Gastroesophageal sphincter (tissue), 4 donors: ENCODE results near the gene CD274. TPM values are rescaled to one million over a fixed set of nuclear protein-coding genes. Genes with fewer than 3 reads are reported as not detected.

Source experiments
- ATAC-seq: fragments of 150-250 bp; one replicate; pipeline ENCODE4 v1.9.1; 2016; ENCODE audit warnings: mild to moderate bottlenecking, moderate library complexity
- H3K27ac ChIP-seq, 4 donors: fragments of 200-600 bp; sonication (generic) in 3 of 4; 1 replicate in 3 of 4; 2 replicates in 1 of 4; pipeline ENCODE4 v1.5.1; 2016 to 2019
- H3K27me3 ChIP-seq: fragments of 200-600 bp; sonication (generic); one replicate; pipeline ENCODE4 v1.5.1; 2019
- H3K36me3 ChIP-seq, 2 donors: fragments of 200-600 bp; sonication (generic); one replicate each; pipeline ENCODE4 v1.5.1; 2019; ENCODE audit warnings: control low read depth in 1 of 2
- H3K4me1 ChIP-seq, 3 donors: fragments of 200-600 bp; sonication (generic); 1 replicate in 2 of 3; 2 replicates in 1 of 3; pipeline ENCODE4 v1.5.1; 2016 to 2019; ENCODE audit warnings: control low read depth in 2 of 3
- H3K4me3 ChIP-seq, 2 donors: fragments of 200-600 bp; sonication (generic); one replicate each; pipeline ENCODE4 v1.5.1; 2019; ENCODE audit warnings: mild to moderate bottlenecking in 1 of 2, moderate library complexity in 1 of 2
- H3K9me3 ChIP-seq, 3 donors: fragments of 200-600 bp; sonication (generic); one replicate each; pipeline ENCODE4 v1.5.1; 2017 to 2019; ENCODE audit warnings: control low read depth in 2 of 3
- EP300 ChIP-seq: sonication (generic); formaldehyde crosslinking; IDR thresholded peaks from one replicate; pipeline ENCODE4 v1.6.1; 2017; ENCODE audit warnings: antibody characterized with exemption, mild to moderate bottlenecking
- POLR2A ChIP-seq, 2 donors: fragments of 450-650 bp; IDR thresholded peaks; one replicate each; pipeline ENCODE4 v1.6.1; 2017; ENCODE audit warnings: antibody characterized with exemption in 2 of 2, mild to moderate bottlenecking in 2 of 2, moderate library complexity in 1 of 2
- POLR2AphosphoS5 ChIP-seq: sonication (generic); formaldehyde crosslinking; IDR thresholded peaks from one replicate; pipeline ENCODE4 v1.6.1; 2017; ENCODE audit warnings: antibody characterized with exemption
- WGBS, 2 donors: methylation state at CpG; one replicate each; pipeline ENCODE4 v1.1.5; 2018; ENCODE audit warnings: low coverage in 1 of 2; 5-methylcytosine and 5-hydroxymethylcytosine counted together
- total RNA-seq, 4 donors: library from RNA; depleted of rRNA; stranded (reverse); fragments of >200 nt; gene quantifications; one replicate each; pipeline ENCODE4 v1.1.0, GENCODE V29; 2016
- TF ChIP-seq, protein P1 (sequence below), 4 experiments: fragments of 200-600 bp in 2 of 4; fragments of 450-650 bp in 2 of 4; sonication (generic) in 1 of 4; IDR thresholded peaks; one replicate each; pipeline ENCODE4 v1.5.1; 2017 to 2019; ENCODE audit warnings: antibody characterized with exemption in 4 of 4, mild to moderate bottlenecking in 2 of 4, moderate library complexity in 2 of 4

The CD274 gene
- total RNA-seq, 4 donors from 2014 or later, result 0.73 to 3.6 (median 2.7) TPM

DNA sequence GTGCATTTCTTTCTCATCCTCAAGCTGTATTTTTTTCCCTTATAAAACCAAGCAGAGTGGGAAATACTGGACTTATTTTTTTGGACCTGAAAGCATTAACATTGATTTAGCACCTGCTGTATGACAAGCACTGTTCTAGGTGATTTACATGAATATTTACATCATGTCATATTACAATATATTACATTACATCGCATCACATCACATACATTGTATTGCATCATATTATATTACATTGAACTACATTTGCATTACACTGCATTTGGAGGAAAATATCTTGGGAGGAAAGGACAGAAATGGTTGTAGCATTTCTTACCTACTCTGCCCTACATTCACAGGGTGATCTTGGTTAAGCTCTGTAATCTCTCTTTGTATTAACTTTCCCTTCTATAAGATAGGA, 48.8 kb downstream of the CD274 start:
- Histone ChIP-seq H3K4me3 (no peak overlapping the region), H3K9me3 (no peaks in the 10 kb centered on the region), H3K27me3 (no peaks in the 10 kb centered on the region), H3K4me1 (peaks cover 0 to 13% (median 0%) of the 10 kb centered on the region in 3 donors), H3K27ac (no peak overlapping the region), H3K36me3 (no peaks in the 10 kb centered on the region)
- WGBS, 2 donors, result 94 to 100% methylated on average over 1 of the region's 1 CpG
- no peak for TF ChIP-seq POLR2AphosphoS5
- no peak for TF ChIP-seq EP300
- TF ChIP-seq POLR2A (IDR thresholded peaks at IDR 0.05), result no peak
- TF ChIP-seq, protein P1, sequence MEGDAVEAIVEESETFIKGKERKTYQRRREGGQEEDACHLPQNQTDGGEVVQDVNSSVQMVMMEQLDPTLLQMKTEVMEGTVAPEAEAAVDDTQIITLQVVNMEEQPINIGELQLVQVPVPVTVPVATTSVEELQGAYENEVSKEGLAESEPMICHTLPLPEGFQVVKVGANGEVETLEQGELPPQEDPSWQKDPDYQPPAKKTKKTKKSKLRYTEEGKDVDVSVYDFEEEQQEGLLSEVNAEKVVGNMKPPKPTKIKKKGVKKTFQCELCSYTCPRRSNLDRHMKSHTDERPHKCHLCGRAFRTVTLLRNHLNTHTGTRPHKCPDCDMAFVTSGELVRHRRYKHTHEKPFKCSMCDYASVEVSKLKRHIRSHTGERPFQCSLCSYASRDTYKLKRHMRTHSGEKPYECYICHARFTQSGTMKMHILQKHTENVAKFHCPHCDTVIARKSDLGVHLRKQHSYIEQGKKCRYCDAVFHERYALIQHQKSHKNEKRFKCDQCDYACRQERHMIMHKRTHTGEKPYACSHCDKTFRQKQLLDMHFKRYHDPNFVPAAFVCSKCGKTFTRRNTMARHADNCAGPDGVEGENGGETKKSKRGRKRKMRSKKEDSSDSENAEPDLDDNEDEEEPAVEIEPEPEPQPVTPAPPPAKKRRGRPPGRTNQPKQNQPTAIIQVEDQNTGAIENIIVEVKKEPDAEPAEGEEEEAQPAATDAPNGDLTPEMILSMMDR (IDR thresholded peaks at IDR 0.05), result no peak
- ATAC-seq, result no peak

DNA sequence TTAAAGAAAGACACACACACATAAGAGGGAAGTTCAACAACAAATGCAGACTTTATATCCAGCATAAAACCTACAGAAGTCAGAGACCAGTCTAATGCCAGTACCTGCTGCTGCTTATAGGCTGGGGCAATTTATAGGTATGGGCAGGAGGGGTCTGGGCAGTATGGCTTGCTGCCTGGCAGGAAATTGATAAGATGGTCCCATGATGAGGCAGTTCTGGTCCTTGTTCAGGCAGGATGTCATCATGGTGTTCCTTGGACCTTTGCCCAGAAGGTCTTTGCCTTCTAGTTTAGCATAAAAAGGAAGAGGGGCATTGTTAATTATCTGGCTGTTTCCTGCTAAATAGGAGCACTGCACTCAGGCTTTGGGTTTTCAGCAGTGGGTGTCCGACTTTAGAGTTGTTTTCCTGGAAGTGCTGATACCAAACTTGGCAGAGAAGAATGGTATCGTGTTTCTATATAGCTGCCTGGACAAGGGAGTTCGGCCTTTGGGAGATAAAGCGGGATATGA, 49.6 kb downstream of the CD274 start:
- no peak for TF ChIP-seq POLR2A (IDR thresholded peaks at IDR 0.05)
- TF ChIP-seq EP300, result no peak
- TF ChIP-seq POLR2AphosphoS5, result no peak
- TF ChIP-seq, protein P1 (IDR thresholded peaks at IDR 0.05), result no peak
- Histone ChIP-seq H3K4me1 (peaks cover 0 to 13% (median 0%) of the 10 kb centered on the region in 3 donors), H3K27me3 (no peaks in the 10 kb centered on the region), H3K36me3 (no peaks in the 10 kb centered on the region), H3K27ac (peak overlapping the region in 3 of 4 donors; percentile 31 to 49 (median 47)), H3K4me3 (no peak overlapping the region), H3K9me3 (no peaks in the 10 kb centered on the region)
- WGBS, 2 donors, result 70 to 73% methylated on average over 3 to 4 of the region's 4 CpGs
- peak; percentile 39 for ATAC-seq

- 47 to 67% methylated on average over 12 to 13 of the region's 18 CpGs for WGBS, 2 donors
- TF ChIP-seq POLR2AphosphoS5 (no peak), POLR2A (IDR thresholded peaks at IDR 0.05) (no peak), EP300 (no peak)
- TF ChIP-seq, protein P1 (IDR thresholded peaks at IDR 0.05), result no peak
- Histone ChIP-seq H3K27me3 (no peaks in the 10 kb centered on the region), H3K27ac (peak overlapping the region in 3 of 4 donors; percentile 31 to 49 (median 47)), H3K9me3 (no peaks in the 10 kb centered on the region), H3K4me3 (no peak overlapping the region), H3K4me1 (peaks cover 0 to 13% (median 0%) of the 10 kb centered on the region in 3 donors), H3K36me3 (no peaks in the 10 kb centered on the region)
- no peak for ATAC-seq
These were observed 50.3 kb downstream of the CD274 start for GRCh38 chr9:5500441-5501235.

DNA sequence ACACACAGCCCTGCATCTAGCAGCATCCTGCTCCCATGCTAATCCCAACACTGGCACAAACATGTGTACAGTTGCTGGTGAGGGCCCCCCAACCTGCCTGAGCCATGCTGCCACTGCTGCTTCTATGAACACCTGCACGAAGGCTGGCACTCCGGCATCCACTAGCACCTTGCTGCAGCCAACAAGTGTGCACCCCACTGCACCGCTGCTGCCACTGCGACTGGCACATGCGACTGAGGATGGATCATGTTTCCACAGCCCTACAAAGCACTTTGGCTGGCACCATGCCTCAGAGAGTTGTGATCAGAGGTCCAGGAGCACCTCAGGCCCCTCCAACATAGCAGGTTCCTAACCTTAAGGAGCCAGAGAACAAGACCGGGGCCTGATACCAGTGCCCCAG, 52.2 kb downstream of the CD274 start:
- Histone ChIP-seq H3K27ac (no peak overlapping the region), H3K9me3 (no peaks in the 10 kb centered on the region), H3K27me3 (no peaks in the 10 kb centered on the region), H3K4me1 (peaks cover 0 to 13% (median 0%) of the 10 kb centered on the region in 3 donors), H3K4me3 (no peak overlapping the region), H3K36me3 (no peaks in the 10 kb centered on the region)
- ATAC-seq, result no peak
- no CpG with 5 or more reads among the region's 6 CpGs for WGBS, 2 donors
- no peak for TF ChIP-seq POLR2A (IDR thresholded peaks at IDR 0.05)
- TF ChIP-seq POLR2AphosphoS5, result no peak
- no peak for TF ChIP-seq EP300
- TF ChIP-seq, protein P1 (IDR thresholded peaks at IDR 0.05), result no peak
